HuH-7.5 (cell line): Measurements from ENCODE around the gene IL21R.
A peak's percentile ranks its signal among the peaks of the same experiment; 100 is the strongest.
"Not testable (repeated sequence)": the region's sequence is repeated elsewhere in the genome, so short reads cannot be mapped to it uniquely, and the experiment has no call there.

Source experiments
- DNase-seq: peaks from one replicate; pipeline ENCODE4 v3.0.0; 2011; ENCODE audit warnings: low spot score

The IL21R gene

DNA sequence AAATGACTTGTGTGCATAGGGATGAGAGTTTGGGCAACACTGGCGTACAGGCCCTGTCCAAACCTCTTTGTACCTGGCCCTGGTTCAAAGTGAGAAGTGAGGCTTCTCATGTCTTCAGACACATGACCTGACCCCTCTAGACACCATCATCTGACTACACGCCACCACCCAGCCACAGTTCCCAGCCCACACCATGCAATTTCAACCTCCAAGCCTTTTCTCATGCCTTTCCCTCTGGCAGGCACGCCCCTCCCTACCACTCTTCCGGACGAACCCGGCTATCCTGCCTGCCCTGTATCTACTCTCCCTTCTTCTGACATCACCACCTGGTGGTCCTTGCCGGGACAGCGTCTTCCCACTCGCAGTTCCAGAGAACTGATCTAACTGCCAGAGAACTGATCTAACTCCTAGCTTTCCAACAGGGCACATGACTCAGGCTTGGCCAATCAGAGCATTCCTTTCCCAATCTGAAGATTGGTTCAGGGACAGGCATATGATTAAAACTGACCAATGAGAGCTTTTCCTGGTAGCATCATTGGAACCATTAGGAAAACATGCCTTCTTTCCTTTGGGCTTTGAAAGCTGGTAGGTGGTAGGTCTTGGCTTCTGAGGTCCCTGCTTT lies 27.1 kb upstream of the IL21R start:
- peak; percentile 79 for DNase-seq

DNA sequence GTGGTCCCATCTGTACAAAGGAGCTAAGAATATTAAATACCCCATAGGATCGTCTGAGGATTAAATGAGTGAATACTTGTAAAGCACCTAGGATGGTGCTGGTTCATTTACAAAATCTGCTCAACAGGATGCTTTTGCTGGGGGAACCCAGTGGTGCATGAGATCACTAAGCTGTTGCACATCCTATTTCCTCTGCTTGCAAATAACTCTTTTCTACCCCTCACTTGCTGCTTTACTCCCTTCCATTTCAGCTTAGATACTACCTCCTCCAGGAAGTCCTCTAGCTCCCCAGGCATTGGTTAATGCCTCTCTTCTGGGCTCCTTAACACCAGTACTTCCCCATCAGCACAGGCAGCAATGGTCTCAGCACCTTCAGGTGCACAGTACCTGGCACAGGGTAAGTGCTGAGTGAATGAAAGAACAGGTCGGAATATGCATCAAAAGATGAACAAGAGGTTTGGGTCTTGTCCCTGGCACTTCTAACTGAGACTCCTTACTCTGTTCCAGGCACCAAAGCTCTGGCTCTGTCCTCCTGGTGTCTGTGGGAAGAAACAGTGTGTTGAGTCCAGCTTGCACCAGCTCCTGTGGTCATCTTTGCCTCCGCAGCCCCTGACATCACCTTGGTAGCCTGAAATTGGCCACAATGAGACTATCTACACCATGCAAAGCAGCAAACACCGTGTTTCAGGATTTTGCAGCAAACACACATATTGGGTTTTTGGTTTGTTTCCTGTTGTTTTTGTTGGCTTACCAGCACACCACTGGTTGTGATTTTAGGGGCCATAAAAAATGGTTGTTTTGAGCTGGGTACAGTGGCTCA lies 24.1 kb upstream of the IL21R start:
- DNase-seq = no peak

DNA sequence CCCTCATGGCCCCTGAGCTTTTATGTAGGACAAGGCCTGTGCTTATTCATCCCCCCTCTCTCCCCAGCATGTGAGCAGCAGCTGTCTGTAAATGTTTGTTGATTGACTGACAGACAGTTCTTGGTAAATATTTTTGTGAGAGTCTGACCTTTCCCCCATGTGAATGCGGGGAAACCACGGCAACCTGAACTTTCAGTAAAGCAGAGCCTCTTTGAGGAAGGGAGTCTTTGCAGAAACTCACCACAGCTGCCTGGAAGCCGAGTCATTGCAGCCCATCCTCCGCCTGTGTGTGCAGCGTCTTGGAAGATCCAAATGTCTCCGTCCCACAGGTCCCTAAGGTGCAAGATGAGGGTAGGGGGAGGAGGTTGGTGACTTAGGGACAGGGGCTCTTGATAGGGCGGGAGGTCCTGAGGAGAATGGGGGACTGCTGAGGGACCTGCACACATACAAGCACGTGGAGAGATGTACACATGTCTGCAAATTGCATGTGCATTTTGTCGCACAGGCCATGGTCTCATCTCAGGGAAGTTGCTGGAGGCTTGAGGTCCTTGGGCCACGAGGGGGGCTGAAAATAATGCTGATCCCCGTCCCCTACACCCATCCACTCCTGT lies 23.0 kb upstream of the IL21R start:
- no peak for DNase-seq

GRCh38 chr16:27379919-27380318 lies 22.1 kb upstream of the IL21R start:
- DNase-seq = no peak

GRCh38 chr16:27381236-27381635 lies 20.7 kb upstream of the IL21R start:
- DNase-seq = no peak

- DNase-seq = no peak
These were observed 19.8 kb upstream of the IL21R start for GRCh38 chr16:27381974-27382855.

- DNase-seq = no peak
These were observed 18.3 kb upstream of the IL21R start for GRCh38 chr16:27383556-27384243.

DNA sequence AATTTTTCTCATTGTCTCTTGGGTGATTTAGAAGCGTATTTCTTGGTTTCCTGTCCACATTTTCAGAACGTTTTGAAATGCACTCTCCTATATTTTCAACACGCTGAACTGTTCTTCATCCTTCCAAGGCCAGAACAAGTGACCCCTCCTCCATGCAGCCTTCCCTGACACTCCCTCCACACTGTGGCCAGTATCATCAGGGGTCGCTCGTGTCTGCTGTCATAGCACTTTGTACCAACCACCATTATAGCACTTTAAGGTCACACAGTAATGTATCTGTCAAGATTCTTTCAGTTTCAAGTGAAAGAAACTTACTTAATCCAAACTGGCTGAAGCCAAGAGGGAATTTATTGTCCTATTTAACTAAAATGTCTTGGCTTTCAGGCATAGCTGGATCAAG lies 17.5 kb upstream of the IL21R start:
- no peak for DNase-seq

GRCh38 chr16:27385398-27385797 lies 16.6 kb upstream of the IL21R start:
- no peak for DNase-seq

DNA sequence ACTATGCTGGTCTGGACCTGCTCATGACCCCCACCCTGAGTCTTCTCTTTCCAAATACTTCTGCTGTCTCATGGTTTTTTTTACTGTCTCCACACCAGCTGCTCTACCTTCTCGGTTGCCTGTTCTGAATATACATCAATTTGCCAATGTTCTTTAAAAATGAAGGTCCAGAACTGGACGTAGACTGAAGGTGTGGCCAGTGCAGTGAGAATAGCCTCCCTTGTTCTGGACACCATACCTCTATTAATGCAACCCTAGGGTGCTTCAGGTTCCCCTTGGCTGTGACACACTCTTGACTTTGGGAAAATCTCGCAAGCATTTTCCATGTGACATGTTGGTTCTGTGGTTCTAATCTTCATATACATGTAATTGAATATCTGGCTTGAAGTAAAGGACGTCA lies 15.3 kb upstream of the IL21R start:
- no peak for DNase-seq

DNA sequence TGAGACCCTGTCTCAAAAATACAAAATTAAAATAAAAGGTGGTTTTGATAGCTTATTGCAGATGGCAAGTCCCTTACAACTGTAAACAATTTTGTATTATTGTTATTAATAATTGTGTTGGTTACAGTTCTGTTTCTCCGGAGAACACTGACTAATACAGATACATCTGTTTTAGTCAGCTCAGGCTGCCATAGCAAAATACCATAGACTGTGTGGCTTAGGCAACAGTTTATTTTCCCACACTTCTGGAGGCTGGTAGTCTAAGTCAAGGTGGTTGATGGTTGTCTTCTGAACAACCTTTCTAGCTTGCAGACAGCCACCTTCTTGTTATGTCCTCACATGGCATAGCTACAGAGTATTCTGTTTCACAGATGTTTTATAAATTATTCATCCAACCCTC lies 14.2 kb upstream of the IL21R start:
- no peak for DNase-seq

GRCh38 chr16:27389272-27389961 lies 12.6 kb upstream of the IL21R start:
- no peak for DNase-seq

GRCh38 chr16:27390151-27390550 lies 11.8 kb upstream of the IL21R start:
- DNase-seq = no peak

GRCh38 chr16:27392671-27393070 lies 9.3 kb upstream of the IL21R start:
- DNase-seq = no peak

DNA sequence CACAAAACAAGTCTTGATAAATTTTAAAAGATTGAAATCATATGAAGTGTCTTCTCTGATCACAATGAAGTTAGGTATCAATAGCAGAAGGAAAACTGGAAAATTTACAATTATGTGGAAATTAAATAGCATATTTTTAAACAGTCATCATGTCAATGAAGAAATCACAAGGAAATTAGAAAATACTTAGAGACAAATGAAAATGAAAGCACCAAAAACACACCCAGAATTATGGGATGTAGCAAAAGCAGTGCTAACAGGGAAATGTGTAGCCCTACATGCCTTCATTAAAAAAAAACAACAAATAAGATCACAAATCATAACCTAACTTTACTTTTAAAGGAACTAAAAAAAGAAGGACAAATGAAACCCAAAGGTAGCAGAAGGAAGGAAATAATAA lies 7.5 kb upstream of the IL21R start:
- no peak for DNase-seq

DNA sequence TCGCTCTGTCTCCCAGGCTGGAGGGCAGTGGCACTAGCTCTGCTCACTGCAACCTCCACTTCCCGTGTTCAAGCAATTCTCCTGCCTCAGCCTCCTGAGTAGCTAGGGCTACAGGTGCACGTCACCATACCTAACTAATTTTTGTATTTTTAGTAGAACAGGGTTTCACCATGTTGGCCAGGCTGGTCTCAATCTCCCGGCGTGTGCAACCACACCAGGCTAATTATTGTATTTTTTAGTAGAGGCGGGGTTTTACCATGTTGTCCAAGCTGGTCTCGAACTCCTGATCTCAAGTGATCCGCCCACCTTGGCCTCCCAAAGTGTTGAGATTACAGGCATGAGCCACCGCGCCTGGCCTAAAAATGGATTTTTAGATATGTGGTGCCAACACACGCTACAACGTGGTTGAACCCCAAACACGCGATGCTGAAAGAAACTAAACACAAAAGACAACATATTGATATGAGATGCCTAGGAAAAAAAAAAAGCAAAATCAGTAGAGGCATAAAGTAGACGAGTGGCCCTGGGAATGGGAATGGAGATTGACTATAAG lies 3.6 kb upstream of the IL21R start:
- DNase-seq = not testable (repeated sequence)

GRCh38 chr16:27398894-27399853 lies 2.8 kb upstream of the IL21R start:
- DNase-seq = no peak

DNA sequence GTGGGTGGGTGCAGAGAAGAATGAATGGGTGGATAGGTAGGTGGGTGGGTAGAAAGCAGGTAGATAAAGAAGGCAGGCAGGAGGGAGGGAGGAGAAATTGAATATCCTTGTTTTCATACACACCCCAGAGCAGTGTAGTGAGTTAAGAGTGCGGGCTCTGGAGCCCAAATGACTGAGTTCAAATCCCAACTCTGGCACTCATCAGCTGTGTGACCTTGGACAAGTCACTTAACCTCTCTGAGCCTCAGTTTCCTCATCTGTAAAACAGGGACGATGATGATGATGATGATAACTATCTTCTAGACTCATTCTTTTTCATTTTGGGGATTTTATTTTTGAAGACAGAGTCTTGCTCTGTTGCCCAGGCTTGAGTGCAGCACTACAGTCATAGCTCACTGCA lies 2.0 kb upstream of the IL21R start:
- DNase-seq = no peak

DNA sequence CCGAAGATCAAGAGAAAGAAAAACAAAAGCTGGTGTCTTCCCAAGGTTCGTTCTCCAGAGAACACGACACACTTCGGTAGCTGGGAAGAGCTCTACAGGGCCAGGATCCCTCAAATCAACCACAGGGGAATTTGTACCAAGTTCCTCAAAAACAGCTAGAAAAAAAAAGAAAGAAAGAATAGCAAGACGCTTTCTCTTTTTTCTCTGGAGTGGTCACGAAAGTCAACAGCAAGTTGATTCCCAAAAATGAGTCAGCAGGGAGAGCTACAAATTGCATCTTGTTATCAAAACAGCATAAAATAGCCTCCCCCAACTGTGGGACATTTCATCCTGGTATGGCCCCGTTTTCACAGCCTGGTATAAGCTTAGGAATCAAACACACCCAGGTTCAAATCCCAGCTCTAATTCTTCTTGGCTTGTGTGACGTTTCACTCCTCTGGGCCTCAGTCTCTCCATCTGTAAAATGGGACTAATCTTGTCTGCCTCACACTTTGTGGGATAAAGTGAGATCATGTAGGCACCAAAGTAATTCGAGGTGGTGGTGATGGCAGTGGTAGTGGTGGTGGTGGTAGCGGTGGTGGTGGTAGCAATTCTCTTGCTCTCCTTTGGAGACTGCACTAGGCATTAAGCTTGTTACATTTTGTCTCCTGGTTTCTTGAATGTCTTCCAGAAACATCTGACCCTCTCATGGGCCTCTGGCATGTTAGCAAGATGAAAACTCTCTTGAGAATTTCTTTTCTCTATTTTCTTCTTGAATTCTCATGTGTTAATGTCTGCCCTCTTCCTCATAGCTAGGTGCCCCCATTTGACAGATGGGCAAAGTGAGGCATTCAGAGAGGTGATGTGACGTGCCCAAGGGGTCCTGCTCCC lies 988 bp upstream of the IL21R start:
- no peak for DNase-seq
